Ishikawa (cell line): ENCODE data around the gene EFNB1.

Source experiments
- CEBPB ChIP-seq: IDR thresholded peaks from 2 replicates; pipeline ENCODE4 v1.6.1; 2012
- EGR1 ChIP-seq: IDR thresholded peaks from 2 replicates; pipeline ENCODE4 v1.6.1; 2012
- NFIC ChIP-seq: IDR thresholded peaks from 2 replicates; pipeline ENCODE4 v1.6.1; 2012
- TAF1 ChIP-seq: IDR thresholded peaks from 2 replicates; pipeline ENCODE4 v1.6.1; 2012; ENCODE audit warnings: low read depth, mild to moderate bottlenecking
- TEAD4 ChIP-seq: IDR thresholded peaks from 2 replicates; pipeline ENCODE4 v1.6.1; 2012
- YY1 ChIP-seq: IDR thresholded peaks from 2 replicates; pipeline ENCODE4 v1.6.1; 2012; ENCODE audit warnings: low read depth
- TF ChIP-seq, protein P1 (sequence below): IDR thresholded peaks from 2 replicates; pipeline ENCODE4 v1.6.1; 2012
- TF ChIP-seq, protein P2 (sequence below): IDR thresholded peaks from 2 replicates; pipeline ENCODE4 v1.6.1; 2012; ENCODE audit warnings: low read depth, mild to moderate bottlenecking

DNA sequence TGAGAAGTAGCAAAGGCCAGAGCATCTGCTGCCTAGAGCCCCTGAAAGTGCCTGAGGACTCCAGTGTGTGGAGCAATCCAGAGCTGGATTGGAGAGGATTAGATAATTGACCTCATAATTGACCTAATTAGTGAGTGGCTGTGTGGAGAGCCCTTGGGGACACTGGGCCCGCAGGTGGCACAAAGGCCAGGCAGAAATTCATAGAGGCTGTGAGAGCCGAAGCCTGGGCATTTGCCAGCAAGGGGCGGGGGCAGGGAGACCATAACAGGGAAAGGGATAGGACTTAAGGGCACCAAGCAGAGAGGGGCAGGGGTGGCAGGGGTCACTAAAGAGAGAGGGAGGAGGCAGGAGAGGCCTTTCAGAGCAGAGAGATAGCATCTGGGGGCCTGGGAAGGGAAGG, 45.3 kb downstream of the EFNB1 start:
- TF ChIP-seq EGR1 (no peak), TEAD4 (no peak), NFIC (no peak), TAF1 (no peak), CEBPB (no peak), YY1 (no peak)
- TF ChIP-seq, protein P1, sequence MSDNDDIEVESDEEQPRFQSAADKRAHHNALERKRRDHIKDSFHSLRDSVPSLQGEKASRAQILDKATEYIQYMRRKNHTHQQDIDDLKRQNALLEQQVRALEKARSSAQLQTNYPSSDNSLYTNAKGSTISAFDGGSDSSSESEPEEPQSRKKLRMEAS = no peak
- TF ChIP-seq, protein P2, sequence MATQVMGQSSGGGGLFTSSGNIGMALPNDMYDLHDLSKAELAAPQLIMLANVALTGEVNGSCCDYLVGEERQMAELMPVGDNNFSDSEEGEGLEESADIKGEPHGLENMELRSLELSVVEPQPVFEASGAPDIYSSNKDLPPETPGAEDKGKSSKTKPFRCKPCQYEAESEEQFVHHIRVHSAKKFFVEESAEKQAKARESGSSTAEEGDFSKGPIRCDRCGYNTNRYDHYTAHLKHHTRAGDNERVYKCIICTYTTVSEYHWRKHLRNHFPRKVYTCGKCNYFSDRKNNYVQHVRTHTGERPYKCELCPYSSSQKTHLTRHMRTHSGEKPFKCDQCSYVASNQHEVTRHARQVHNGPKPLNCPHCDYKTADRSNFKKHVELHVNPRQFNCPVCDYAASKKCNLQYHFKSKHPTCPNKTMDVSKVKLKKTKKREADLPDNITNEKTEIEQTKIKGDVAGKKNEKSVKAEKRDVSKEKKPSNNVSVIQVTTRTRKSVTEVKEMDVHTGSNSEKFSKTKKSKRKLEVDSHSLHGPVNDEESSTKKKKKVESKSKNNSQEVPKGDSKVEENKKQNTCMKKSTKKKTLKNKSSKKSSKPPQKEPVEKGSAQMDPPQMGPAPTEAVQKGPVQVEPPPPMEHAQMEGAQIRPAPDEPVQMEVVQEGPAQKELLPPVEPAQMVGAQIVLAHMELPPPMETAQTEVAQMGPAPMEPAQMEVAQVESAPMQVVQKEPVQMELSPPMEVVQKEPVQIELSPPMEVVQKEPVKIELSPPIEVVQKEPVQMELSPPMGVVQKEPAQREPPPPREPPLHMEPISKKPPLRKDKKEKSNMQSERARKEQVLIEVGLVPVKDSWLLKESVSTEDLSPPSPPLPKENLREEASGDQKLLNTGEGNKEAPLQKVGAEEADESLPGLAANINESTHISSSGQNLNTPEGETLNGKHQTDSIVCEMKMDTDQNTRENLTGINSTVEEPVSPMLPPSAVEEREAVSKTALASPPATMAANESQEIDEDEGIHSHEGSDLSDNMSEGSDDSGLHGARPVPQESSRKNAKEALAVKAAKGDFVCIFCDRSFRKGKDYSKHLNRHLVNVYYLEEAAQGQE = no peak
